ENCODE results near the gene PUM1.

PUM1 gene

DNA sequence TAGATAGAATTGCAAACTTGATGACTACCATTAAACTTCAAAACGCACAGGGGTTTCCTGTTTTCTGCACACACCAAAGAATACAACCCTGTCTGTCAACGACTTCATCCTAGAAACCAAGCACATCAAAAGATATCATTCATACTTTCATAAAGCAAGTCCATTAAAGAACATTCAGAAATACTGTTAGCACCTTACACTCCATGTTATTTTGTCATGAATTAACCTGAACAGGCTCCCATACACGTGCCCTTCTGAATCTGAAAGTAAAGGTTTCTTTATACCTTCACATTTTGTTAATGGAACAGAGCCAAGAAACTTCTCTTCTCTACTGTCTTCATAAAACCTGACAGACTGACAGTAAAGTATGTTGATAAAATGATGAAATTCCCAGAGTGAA lies 46.1 kb downstream of the PUM1 start:
- no peak overlapping the region for H3K27ac ChIP-seq
- no peak for DNase-seq (ENCODE audit: low spot score)
- CTCF ChIA-PET, result no interaction called here
- TF ChIP-seq, protein P1, sequence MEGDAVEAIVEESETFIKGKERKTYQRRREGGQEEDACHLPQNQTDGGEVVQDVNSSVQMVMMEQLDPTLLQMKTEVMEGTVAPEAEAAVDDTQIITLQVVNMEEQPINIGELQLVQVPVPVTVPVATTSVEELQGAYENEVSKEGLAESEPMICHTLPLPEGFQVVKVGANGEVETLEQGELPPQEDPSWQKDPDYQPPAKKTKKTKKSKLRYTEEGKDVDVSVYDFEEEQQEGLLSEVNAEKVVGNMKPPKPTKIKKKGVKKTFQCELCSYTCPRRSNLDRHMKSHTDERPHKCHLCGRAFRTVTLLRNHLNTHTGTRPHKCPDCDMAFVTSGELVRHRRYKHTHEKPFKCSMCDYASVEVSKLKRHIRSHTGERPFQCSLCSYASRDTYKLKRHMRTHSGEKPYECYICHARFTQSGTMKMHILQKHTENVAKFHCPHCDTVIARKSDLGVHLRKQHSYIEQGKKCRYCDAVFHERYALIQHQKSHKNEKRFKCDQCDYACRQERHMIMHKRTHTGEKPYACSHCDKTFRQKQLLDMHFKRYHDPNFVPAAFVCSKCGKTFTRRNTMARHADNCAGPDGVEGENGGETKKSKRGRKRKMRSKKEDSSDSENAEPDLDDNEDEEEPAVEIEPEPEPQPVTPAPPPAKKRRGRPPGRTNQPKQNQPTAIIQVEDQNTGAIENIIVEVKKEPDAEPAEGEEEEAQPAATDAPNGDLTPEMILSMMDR (conservative IDR thresholded peaks at IDR 0.05; ENCODE audit: low read depth), result no peak
- POLR2A ChIA-PET (ENCODE audit: low non-redundant PET), result no interaction called here

DNA sequence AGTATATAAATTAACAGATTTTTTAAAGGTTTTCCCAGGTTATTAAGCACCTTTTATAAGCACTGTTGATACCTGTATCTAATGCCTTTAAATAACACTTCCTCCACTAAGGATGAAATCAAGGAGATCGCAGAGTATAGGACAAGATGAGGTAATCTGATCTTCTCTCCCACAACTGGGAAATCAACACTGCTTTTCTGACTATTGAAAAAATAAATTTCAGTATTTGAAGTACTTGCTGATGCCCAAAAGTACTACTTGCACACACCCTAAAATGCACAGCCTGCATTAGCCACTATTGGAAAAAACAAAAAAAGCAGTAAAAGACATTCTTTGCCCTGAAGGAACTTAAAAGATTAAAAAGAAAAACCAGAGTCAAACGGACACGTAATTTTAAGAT lies 48.6 kb downstream of the PUM1 start:
- DNase-seq (ENCODE audit: low spot score), result no peak
- H3K27ac ChIP-seq, result no peak overlapping the region
- ChIA-PET CTCF (no interaction called here), POLR2A (ENCODE audit: low non-redundant PET) (no interaction called here)
- TF ChIP-seq, protein P1 (conservative IDR thresholded peaks at IDR 0.05; ENCODE audit: low read depth), result no peak

DNA sequence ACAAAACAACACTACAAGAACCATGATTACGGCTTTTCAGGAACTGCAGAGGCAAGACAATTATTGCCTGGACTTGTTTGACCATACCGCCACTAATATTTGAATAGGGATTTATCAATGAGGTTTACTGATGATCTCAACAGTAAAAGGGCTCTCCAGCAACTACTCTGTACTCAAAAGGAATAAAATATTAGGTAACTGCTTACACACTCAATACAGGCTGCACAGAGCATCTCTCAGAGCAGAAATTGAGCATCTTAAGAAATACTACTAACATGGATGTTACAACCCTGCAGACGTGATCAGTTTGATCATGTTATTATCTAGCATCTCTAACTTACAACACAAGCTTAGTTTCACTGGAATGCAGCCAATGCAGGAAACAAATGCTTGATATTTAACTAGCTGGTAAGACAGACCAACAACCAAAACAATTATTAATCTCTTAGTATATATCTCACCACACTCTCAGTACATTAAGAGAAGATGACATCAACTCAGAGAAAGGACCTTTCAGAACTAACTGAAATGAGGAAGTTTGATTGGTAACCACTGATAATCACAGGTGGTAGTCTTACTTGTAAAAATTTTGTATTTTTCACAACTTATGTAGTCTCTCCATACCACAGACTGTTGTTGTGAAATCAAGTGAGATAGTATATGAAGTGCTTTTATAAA lies 52.2 kb downstream of the PUM1 start:
- CTCF ChIA-PET, result interaction anchor here (0.6 kb wide), 3 partner anchors 11 to 1817 kb away, joined by 3 to 4 read pairs (median 3); no protein-coding TSS in a partner anchor
- TF ChIP-seq, protein P1 (conservative IDR thresholded peaks at IDR 0.05; ENCODE audit: low read depth), result no peak
- POLR2A ChIA-PET (ENCODE audit: low non-redundant PET), result no interaction called here
- DNase-seq (ENCODE audit: low spot score), result no peak
- no peak overlapping the region for H3K27ac ChIP-seq

DNA sequence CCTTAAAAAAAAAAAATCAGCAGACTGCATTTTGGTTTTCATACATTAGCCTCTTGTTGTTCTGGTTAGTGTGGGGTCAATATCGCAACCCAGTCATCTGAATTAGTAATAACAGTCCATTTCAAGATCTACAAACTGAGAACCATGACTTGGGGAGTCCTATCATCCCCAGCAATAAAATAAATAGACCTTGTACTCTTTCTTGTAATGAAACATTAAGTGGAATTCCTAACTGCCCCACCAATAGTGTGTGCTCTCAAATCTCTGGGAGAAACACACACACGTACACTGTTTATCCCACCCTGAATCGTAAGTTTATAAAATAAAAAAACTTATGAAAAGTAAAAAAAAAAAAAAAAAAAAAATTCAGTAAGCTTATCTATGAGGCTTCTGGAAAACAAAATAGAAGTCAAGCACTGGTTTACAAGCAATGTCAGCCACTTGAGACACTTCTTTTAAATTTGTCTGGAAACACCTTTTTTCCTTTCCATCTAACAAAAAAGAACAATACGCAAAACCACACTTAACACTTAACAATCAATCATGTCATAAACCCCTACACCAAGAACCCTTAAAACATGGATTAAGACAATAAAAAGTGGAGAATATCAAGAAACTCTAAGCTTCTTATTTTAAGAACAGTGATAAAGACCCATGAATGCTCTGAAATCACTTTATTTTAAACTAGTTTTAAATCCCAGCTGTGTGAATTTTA lies 53.1 kb downstream of the PUM1 start:
- no peak for DNase-seq (ENCODE audit: low spot score)
- no peak overlapping the region for H3K27ac ChIP-seq
- POLR2A ChIA-PET (ENCODE audit: low non-redundant PET), result interaction anchor here (0.6 kb wide), 1 partner anchor 8 kb away, joined by 11 read pairs; no protein-coding TSS in a partner anchor
- CTCF ChIA-PET, result interaction anchor here (0.6 kb wide), 3 partner anchors 34 to 135 kb away, joined by 3 to 7 read pairs (median 3); no protein-coding TSS in a partner anchor
- TF ChIP-seq, protein P1 (conservative IDR thresholded peaks at IDR 0.05; ENCODE audit: low read depth), result no peak

DNA sequence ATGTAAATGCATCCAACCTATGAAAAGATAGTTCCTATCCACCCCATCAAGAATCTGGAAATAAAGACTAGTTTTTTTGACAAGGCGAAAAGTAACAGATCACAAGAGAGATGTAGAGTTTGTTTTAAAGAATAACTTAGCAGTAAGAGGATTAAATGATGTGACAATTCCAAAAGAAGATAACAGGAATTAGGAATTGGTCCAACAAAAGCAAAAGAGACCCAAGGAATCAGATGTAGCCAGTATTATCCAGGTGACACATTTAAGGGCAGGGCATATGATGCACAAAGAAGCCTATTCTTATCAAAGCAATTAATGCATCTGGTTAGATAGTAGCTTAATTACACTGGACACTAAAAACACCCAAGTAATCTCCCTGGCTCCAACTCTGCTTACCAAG lies 53.8 kb downstream of the PUM1 start:
- no peak for DNase-seq (ENCODE audit: low spot score)
- CTCF ChIA-PET, result interaction anchor here (0.6 kb wide), 2 partner anchors 57 to 156 kb away, joined by 3 to 7 read pairs; no protein-coding TSS in a partner anchor
- H3K27ac ChIP-seq, result no peak overlapping the region
- TF ChIP-seq, protein P1 (conservative IDR thresholded peaks at IDR 0.05; ENCODE audit: low read depth), result no peak
- POLR2A ChIA-PET (ENCODE audit: low non-redundant PET), result no interaction called here

DNA sequence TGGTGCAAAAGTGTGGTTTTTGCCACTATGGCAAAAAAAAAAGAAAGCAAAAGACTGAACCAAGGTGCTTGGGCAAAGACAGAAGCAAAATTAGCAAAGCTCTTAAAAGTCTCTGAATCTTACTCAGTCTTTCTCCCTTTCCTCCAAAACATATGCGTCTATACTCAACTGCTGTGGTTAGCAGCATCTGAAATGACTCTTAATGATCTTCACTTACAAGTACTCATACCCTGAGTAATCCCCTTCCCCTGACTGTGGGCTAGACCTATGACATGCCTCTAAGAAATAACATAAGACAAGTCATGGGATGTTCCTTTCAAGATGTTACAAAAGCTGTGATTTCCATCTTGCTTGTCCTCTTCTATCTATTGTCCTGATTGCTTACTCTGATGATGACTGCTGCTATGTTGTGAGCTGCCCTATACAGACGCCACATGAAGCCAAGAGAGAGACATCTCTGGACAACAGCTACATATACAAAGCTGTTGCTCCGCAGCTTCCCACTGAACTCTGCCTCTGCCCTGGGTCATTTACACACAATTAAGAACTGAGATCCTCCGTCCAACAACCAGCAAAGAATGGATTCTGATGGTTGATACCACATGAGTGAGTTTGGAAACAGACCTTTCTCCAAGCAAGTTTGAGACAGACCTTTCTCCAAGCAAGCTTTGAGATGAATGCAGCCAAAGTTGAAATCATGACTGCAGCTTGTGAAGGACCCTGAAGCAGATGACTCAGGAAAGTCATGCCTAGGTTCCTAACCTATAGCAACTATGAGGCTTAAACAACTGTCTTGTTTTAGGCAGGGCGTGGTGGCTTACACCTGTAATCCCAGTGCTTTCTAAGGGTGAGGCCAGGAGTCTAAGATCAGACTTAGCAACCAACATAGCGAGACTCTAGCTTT lies 55.2 kb downstream of the PUM1 start:
- CTCF ChIA-PET, result interaction anchor here (0.6 kb wide), 1 partner anchor 30 kb away, joined by 4 read pairs; no protein-coding TSS in a partner anchor
- H3K27ac ChIP-seq, result no peak overlapping the region
- no peak for DNase-seq (ENCODE audit: low spot score)
- TF ChIP-seq, protein P1 (conservative IDR thresholded peaks at IDR 0.05; ENCODE audit: low read depth), result no peak
- POLR2A ChIA-PET (ENCODE audit: low non-redundant PET), result no interaction called here

Data from RWPE1 (cell line).